Tongue (tissue), 2 donors: ENCODE data around the gene PRKD2. TPM values are rescaled to one million over a fixed set of nuclear protein-coding genes. Genes with fewer than 3 reads are reported as not detected.
A peak's percentile ranks its signal among the peaks of the same experiment; 100 is the strongest.

Experiments
- DNase-seq: peaks from one replicate; pipeline ENCODE4 v3.0.0-alpha.2; 2015
- total RNA-seq: library from RNA; depleted of rRNA; stranded (reverse); fragments of >200 nt; gene quantifications from one replicate; pipeline ENCODE4 v1.2.3, GENCODE V29; 2014

Gene PRKD2
- total RNA-seq, 1 donor from 2014 or later = 26.1 TPM

GRCh38 chr19:46660551-46661019 lies 56.3 kb downstream of the PRKD2 start:
- DNase-seq = no peak

- peak; percentile 73 for DNase-seq
Measured at GRCh38 chr19:46660008-46660517, 56.9 kb downstream of the PRKD2 start.

GRCh38 chr19:46659151-46660007 lies 57.5 kb downstream of the PRKD2 start:
- DNase-seq = peak; percentile 70

GRCh38 chr19:46656541-46656940 lies 60.4 kb downstream of the PRKD2 start:
- no peak for DNase-seq

- peak; percentile 55 for DNase-seq
Measured at GRCh38 chr19:46654621-46655152, 62.2 kb downstream of the PRKD2 start.

GRCh38 chr19:46650445-46650844 lies 66.5 kb downstream of the PRKD2 start:
- DNase-seq = no peak

GRCh38 chr19:46648961-46649960 lies 67.7 kb downstream of the PRKD2 start:
- no peak for DNase-seq

GRCh38 chr19:46648060-46648960 lies 68.6 kb downstream of the PRKD2 start:
- no peak for DNase-seq

GRCh38 chr19:46646402-46646801 lies 70.5 kb downstream of the PRKD2 start:
- no peak for DNase-seq

GRCh38 chr19:46644720-46645119 lies 72.2 kb downstream of the PRKD2 start:
- no peak for DNase-seq

- DNase-seq = no peak
Measured at GRCh38 chr19:46640656-46641055, 76.3 kb downstream of the PRKD2 start.

- peak; percentile 87 for DNase-seq
Measured at GRCh38 chr19:46639358-46640182, 77.3 kb downstream of the PRKD2 start.

GRCh38 chr19:46637224-46637623 lies 79.7 kb downstream of the PRKD2 start:
- DNase-seq = no peak

GRCh38 chr19:46635920-46636761 lies 80.8 kb downstream of the PRKD2 start, which contains the start of gene GNG8:
Gene GNG8, minus strand, starts transcription at chr19:46636202. Its CDS starts 1,520 bp downstream, at chr19:46634682.
- no peak for DNase-seq

GRCh38 chr19:46634656-46635218 lies 82.2 kb downstream of the PRKD2 start:
- DNase-seq = no peak

GRCh38 chr19:46634045-46634655 lies 82.8 kb downstream of the PRKD2 start:
- peak; percentile 79 for DNase-seq

GRCh38 chr19:46633130-46633529 lies 83.8 kb downstream of the PRKD2 start:
- DNase-seq = no peak

- peak; percentile 51 for DNase-seq
Measured at GRCh38 chr19:46631481-46631880, 85.4 kb downstream of the PRKD2 start.
